ENCODE results near the gene GPR179. TPM values are rescaled to one million over a fixed set of nuclear protein-coding genes. Genes with fewer than 3 reads are reported as not detected.

The GPR179 gene
- total and polyA plus RNA-seq, 2 donors (not counting 3 experiments of a cell fraction or from before 2014, with no cell fraction given): not detected

GRCh38 chr17:38357486-38358123 lies 13.8 kb upstream of the GPR179 start:
- intact Hi-C loops (cut with micrococcal nuclease): no loop called here
- Histone ChIP-seq H3K9me3 (replicated peaks; ENCODE audit: control insufficient read depth, insufficient read depth, low read length) (no peaks in the 10 kb centered on the region), H4K20me1 (replicated peaks; ENCODE audit: control insufficient read depth, extremely low read depth, insufficient read depth, low read length) (peaks cover 2% of the 10 kb centered on the region), H3K9ac (replicated peaks; ENCODE audit: extremely low read depth, insufficient read depth, low read length) (no peak overlapping the region), H3K79me2 (ENCODE audit: control insufficient read depth, insufficient read depth, low read length) (peaks cover 4% of the 10 kb centered on the region), H3K27me3 (ENCODE audit: control insufficient read depth in 2 of 2, insufficient read depth in 2 of 2, low read length in 2 of 2) (no peaks in the 10 kb centered on the region), H3K36me3 (ENCODE audit: control insufficient read depth in 2 of 2, extremely low read depth in 1 of 2, insufficient read depth in 2 of 2, low read length in 2 of 2) (no peaks in the 10 kb centered on the region), H3K4me3 (replicated peaks in 1 of 3; ENCODE audit: insufficient read depth in 1 of 3, low read depth in 1 of 3, low read length in 3 of 3) (no peak overlapping the region), H2AFZ (ENCODE audit: low read depth, low read length) (no peak overlapping the region), H3K4me2 (ENCODE audit: insufficient read depth, low read length) (no peak overlapping the region), H3K4me1 (ENCODE audit: control insufficient read depth, extremely low read depth, insufficient read depth, low read length) (peaks cover 5% of the 10 kb centered on the region), H3K27ac (ENCODE audit: insufficient read depth, low read depth, low read length) (no peak overlapping the region), H3K9me1 (replicated peaks; ENCODE audit: control insufficient read depth, extremely low read depth, insufficient read depth, low read length) (no peaks in the 10 kb centered on the region)
- dilution Hi-C loops (cut with MboI; ENCODE audit: extremely low pct_ligation_motif_present, low sequenced_read_pairs): no loop called here
- BruUV-seq (replicated peaks): no TSS peak
- TF ChIP-seq MYC (IDR thresholded peaks at IDR 0.05; ENCODE audit: low read depth, low read length): no peak
- TF ChIP-seq JUN (IDR thresholded peaks at IDR 0.05; ENCODE audit: borderline replicate concordance, insufficient read depth, insufficient read length, low read depth): no peak
- TF ChIP-seq POLR2A (IDR thresholded peaks at IDR 0.05; ENCODE audit: low read depth, low read length): no peak
- TF ChIP-seq GATA2 (IDR thresholded peaks at IDR 0.05; ENCODE audit: insufficient read depth, insufficient read length, low read depth, low read length): no peak
- no peak for TF ChIP-seq EZH2 (IDR thresholded peaks at IDR 0.05; ENCODE audit: borderline replicate concordance, low read depth, low read length, severe bottlenecking)
- TF ChIP-seq POLR2AphosphoS5 (IDR thresholded peaks at IDR 0.05; ENCODE audit: insufficient read depth, low read depth, low read length): no peak
- TF ChIP-seq MAX (IDR thresholded peaks at IDR 0.05; ENCODE audit: insufficient read depth, insufficient read length): no peak
- TF ChIP-seq FOS (IDR thresholded peaks at IDR 0.05; ENCODE audit: borderline replicate concordance, insufficient read depth, low read length): no peak
- no peak for TF ChIP-seq CTCF (IDR thresholded peaks at IDR 0.05; ENCODE audit: extremely low read depth in 1 of 2, insufficient read depth in 1 of 2, low read depth in 1 of 2, low read length in 2 of 2)
- ChIA-PET POLR2A (no interaction called here), CTCF (interaction anchor here (2.3 kb wide), 1 partner anchor 57 kb away, joined by 6 read pairs; no protein-coding TSS in a partner anchor)
- DNase-seq (ENCODE audit: low read depth, low spot score) (peak; percentile 32), FAIRE-seq (no peak)

Data from endothelial cell of umbilical vein (primary cell).